ENCODE data around the gene LRRC37A.
"Not testable (repeated sequence)": the region's sequence is repeated elsewhere in the genome, so short reads cannot be mapped to it uniquely, and the experiment has no call there.

LRRC37A gene

DNA sequence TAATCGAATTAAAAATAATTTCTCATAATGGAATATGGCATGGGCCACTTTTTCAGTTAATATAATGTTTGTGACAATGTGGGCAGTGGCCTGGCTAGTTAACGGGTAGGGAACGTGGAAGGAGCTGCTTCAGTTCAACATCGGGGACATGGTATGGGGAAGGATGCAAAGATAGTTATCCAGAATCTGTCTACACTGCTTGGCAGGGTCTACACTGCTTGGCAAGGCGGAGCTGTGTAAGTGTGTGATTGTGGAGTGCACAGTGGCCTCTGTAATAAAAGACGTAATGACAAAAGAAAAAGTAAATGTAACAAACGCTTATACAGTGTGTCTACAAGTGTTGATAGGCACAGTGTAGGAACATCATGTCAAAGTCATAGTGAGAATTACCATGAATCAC is 7.3 kb upstream of the LRRC37A start:
- not testable (repeated sequence) for DNase-seq (ENCODE audit: low read depth)

DNA sequence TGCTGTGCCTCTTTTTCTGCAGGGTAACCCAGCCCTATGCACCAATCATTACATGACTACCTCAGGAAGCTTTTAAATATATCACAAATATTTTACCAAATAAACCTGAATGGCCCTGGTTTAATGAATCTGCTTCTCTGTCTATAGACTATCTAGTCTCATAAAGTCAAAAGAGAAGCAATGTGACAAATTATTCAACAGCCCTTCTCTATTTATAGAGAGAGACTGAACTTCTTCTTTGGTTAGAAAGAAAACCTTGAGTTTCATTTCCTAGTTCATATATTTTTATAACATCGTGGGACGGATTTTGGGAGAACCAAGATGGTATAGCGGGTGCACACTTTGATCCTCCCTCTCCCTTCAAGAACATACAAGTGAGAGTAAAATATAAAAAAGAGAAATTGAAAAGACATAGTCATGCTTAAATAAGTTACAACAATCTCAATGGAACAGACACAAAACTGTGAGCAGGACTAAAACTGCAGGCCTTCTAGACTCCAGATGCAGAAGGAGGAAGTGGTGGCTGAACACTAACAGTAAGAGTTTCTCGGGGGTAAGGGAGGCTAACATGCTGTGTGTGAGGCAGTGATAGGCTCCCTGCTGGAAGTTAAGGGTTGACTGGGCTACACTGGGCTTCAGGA is 3.9 kb upstream of the LRRC37A start:
- not testable (repeated sequence) for DNase-seq (ENCODE audit: low read depth)

DNA sequence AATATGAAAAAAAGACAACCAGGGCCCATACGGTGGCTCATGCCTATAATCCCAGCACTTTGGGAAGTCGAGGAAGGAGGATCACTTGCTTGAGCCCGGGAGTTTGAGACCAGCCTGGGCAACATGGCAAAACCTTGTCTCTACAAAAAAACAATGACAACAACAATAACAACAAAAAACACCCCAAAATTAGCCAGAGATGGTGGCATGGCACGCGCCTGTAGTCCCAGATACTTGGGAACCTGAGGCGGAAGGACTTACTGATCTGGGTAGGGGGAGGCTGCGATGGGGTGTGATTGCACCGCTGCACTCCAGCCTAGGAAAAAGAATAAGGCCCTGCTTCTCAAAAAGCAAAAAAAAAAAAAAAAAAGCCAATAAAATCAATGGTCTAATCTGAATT is 3.3 kb upstream of the LRRC37A start:
- not testable (repeated sequence) for DNase-seq (ENCODE audit: low read depth)

DNA sequence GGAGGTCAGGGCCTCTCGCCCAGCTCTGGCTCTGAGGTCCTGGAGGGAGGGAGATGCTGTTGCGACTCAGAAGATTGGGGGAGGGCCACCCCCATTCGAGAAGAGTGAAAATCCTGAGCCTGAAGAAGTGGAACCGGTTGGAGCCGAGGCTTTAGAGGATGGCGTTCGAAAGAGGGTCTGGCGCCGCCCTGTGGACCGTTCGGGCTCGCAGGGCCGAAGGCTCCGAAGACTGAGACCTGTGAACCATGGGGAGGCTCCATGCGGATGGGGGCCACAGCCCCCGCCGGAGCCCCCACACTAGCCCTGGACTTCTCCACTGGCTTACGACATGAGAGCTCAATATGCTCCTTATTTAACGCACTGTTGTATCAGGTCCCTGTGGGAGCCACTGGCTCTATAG is 46.3 kb downstream of the LRRC37A start:
- not testable (repeated sequence) for DNase-seq (ENCODE audit: low read depth)

DNA sequence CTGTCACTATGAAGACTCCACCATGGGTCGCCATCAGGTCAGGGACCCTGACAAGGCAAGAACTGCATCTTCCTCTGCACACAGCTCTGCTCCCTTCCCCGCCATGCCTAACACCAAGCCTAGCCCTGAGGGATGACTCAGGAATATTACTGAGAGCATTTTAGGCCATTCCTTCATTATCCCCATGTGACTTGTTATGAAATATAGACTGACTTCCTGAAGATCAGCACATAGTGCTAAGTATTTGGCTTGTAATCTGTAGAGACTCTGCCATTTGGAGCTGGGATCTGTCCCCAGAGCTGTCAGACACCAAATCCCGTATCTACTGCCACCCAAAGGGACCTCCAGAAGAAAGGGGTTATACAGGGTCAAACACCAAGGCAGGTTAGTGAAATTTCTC is 47.2 kb downstream of the LRRC37A start:
- not testable (repeated sequence) for DNase-seq (ENCODE audit: low read depth)

DNA sequence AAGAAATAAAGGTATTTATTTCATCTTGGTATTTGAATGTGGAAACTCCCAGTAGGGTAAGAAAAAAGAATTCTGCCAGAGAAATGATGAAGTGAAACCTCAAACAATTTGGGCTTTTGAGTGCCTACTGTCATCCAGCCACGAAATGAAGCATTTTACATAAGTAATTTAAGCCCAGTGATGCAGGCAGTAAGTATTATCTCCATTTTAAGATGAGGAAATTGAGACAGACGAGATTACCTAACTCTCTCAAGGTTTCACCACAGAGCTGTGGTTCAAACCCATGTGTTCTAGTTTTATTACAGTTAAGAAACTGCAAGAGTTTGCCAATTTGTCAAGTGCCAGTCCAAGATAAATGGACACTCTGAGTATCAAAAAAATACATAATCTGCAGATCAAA is 53.4 kb downstream of the LRRC37A start:
- not testable (repeated sequence) for DNase-seq (ENCODE audit: low read depth)

DNA sequence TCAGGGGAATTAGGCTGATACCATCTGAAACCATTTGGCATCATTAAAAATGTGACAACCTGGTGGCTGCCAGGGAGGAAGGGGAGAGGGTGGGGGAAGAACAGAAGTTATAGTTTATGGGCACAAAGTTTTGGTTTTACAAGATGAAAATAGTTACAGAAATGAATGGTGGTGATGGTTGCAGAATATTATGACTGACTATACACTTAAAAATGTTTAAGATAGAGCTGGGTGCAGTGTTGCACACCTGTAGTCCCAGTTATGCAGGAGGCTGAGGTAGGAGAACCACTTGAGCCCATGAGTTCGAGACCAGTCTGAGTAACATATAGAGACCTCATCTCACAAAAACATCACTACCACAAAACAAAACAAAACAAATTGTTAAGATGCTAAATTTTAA is 54.1 kb downstream of the LRRC37A start:
- not testable (repeated sequence) for DNase-seq (ENCODE audit: low read depth)

DNA sequence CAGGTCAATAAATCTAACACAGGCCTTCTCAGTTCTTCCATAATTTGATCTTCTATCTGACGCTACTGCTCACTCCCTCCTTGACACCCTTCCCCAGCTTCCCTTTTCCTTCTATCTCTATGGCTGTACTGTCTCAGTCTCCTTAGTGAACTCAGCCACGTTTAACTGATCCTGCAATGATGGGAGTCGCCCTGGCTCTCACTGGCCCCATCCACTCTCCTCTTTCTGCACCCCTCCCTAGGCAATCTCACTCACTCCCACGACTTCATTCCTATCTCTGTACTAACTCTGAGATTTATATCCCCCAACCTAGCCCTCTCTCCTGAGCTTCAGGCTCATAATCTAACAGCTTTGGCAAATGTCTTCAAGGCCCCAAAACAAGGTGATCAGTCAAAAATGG is 58.9 kb downstream of the LRRC37A start:
- DNase-seq (ENCODE audit: low read depth) = not testable (repeated sequence)

DNA sequence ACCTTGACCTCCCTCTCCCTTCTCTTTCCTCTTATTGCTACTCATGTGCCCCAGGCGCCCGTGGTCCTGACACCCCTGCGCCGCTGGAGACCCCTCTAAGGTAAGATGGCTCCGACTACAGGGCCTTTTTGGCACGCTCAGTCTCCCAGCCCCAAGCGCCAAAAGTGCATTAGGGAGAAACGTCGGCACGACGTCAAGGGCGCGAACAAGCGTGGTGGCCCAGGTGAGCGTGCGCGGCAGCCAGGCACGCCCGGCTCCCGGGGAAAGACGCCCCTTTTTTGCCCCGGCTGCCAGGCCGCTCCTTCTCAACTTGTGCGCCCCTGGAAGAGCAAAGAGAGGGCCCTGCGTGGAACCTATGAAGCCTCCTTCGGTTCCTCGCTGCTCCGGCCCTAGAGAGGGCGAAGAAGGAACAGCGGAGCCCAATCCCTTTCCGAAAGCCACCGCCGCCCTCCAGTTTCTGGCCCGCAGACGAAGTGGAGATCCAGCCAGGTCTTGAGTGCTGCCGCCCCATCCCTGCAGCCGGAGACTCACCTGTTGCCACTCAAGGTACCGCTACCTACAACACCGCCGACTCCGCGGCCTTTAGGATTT is 66.3 kb downstream of the LRRC37A start:
- DNase-seq (ENCODE audit: low read depth) = not testable (repeated sequence)

DNA sequence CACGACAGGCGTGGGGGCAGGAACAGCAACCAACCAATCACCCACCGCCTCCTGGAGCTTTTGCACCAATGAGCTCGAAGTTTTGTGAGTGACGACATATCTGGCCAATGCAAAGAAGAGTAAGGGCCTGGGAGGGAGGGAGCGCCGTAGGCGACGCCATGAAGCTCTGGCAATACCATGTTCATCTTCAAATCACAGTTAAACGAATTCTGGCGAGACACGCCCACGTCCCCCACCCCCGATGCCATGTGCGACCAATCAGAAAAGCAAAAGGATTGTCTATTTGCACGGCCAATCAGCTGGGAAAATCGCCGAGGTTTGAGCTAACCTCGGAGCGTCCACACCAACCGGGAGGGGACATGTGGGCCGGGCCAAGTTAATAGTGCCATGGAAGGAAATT is 66.8 kb downstream of the LRRC37A start, which contains the start of gene ARL17B:
ARL17B (minus strand) TSS at position 12 of the 400 bp plus-strand sequence. CDS start 3,369 bp downstream, outside the sequence.
- DNase-seq (ENCODE audit: low read depth) = not testable (repeated sequence)

DNA sequence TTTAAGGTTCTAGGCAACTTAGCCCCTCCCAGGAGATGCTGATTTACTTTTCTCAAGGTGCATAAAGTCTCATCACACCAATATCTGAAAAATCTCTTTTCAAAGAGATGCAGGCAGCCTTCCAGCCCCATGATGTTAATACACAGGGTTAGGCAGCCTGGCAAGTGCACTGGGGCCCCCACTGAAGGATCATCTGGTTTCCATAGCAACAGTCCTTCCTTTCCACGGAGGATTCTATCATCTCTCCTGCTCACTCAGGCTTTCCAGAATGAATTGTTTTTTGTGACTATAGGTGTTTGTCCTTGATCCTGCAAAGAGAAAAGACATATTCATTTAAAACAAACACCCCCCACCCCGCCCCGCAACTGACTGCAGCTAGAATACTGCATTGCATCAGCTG is 72.6 kb downstream of the LRRC37A start:
- DNase-seq (ENCODE audit: low read depth) = not testable (repeated sequence)

DNA sequence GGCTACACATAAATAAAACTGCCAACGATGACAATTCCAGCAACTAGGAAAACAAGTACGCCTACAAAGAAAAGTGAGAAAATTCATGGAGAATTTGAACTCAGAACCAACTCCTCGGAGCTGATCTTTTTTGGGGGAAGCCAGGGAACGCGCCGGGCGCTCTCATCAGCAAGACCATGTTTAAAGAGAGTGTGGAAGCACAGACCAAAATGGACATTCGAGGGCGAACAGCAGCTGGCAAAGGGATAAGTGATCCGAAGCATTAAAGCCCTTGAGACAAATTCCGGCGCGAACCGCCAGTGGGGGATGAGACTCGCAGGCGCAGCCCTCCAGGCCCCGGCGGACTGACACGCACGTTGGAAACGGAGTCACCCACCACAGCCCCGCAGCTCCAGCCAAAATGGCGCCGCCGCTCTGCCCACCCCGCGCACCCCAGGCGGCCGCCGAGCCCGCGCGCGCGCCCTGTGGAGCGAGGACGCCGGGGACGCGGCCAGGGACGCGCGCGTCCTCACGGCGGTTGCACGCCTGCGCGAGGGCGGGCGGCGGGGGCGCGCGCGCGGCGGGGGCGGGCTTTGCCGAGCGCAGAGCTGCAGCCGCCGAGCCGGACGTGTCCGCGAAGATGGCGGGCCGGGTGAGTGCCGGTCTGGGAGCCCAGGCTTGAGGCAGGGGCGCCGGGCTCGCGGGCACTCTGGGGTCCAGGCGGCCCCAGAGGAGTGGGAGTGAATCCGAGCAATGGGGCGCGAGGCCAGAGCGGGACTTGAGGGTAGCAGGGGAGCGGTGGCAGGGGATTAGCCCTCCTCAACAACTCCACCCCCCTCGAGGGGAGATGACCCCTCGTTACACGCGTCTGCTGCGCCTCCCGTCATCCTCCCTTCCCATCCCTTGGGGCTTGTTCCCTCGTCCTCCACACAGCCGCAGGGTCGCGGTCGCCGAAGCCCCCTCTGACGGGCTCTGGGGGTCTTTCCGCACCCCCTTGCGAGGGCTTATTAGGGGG is 77.6 kb downstream of the LRRC37A start:
- DNase-seq (ENCODE audit: low read depth) = not testable (repeated sequence)

DNA sequence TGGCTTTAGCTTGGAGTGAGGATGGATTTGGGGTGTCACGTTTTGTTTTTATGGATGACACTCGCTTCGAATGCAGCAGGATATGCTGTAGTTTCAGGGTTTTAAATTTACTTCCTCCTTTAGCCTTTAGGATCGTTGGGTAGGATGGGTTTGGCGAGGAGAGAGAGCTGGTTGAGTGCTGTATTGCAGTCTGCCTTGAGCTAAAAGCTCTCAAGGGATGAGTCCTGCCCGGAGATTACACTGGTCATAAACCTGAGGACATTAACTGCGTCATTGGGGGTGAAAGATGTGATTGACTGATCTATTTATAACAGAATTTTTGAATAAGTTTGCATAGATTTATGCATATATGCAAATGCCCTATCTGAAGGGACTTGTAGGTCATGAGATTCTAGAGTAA is 78.5 kb downstream of the LRRC37A start:
- not testable (repeated sequence) for DNase-seq (ENCODE audit: low read depth)

DNA sequence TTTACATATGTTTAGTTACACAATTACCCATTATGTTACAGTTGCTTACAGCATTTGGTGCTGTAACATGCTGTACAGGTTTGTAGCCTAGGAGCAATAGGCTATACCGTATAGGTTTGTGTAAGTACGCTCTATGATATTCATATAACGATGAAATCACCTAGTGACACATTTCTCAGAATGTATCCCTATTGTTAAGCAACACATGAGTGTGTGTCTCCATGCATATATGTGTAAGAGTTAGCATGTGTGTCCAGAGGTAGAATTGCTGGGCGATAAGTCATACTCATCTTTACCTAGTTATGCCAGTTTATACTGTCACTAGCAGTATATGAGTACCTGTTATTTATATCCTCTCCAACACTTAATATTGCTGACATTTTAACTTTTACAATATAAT is 88.2 kb downstream of the LRRC37A start:
- DNase-seq (ENCODE audit: low read depth) = not testable (repeated sequence)

DNA sequence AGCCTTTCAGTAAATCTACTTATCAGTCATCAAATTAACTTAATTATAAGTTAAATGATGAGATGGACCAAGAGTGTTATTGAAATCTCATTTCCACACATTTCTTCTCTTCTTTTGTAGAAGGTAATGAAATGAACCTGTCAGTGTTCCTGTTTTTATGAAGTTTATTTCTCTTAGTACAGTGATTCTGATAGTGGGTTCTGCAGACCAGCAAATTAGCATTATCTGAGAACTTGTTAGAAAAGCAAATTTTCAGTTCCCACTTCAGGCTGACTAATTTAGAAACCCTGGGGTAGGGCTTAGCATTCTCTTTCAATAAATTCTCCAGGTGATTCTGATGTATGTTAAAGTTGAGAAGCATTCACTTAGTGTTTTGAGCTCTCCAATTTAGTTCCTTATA is 90.6 kb downstream of the LRRC37A start:
- not testable (repeated sequence) for DNase-seq (ENCODE audit: low read depth)
